H54 (cell line): ENCODE data around the gene INAVA.
"Not testable (repeated sequence)": the region's sequence is repeated elsewhere in the genome, so short reads cannot be mapped to it uniquely, and the experiment has no call there.

ENCODE experiments used
- DNase-seq: peaks from one replicate; pipeline ENCODE4 v3.0.0; 2011; ENCODE audit warnings: low spot score, mixed read lengths; ENCODE audit not compliant: insufficient read length
- FAIRE-seq: peaks from 3 replicates; lab custom pipeline; 2011; peaks lifted over from hg19 to GRCh38; lab: Jason Lieb, UNC
- POLR2A ChIP-seq: IDR thresholded peaks from 2 replicates; pipeline ENCODE4 v1.6.1; 2011; ENCODE audit warnings: low read depth, mild to moderate bottlenecking, low read length

INAVA gene

DNA sequence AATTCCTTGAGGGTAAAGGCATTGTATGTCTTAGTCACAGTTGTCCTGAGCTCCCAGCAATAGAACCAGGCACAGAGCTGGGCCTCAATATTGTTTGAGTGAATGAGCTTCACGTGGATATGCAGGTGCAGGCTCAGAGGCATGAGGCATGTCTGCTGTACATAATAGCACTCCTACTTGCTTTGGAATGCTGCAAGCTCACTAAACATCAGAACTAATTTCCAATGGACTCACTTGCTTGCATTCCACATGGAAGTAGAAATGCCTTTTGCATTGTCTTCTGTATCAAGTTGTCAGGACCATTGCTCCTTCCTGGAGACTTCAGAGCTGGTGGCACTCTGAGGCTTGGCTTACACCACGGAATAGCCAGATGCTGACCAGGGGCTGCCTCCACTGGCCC, 37.1 kb downstream of the INAVA start:
- no peak for DNase-seq
- no peak for FAIRE-seq
- no peak for TF ChIP-seq POLR2A

- DNase-seq (no peak), FAIRE-seq (no peak)
- TF ChIP-seq POLR2A, result no peak
These were observed 40.1 kb downstream of the INAVA start for GRCh38 chr1:200934676-200935245.

- DNase-seq, FAIRE-seq: not testable (repeated sequence)
These were observed 40.7 kb downstream of the INAVA start for GRCh38 chr1:200935286-200935962.

DNA sequence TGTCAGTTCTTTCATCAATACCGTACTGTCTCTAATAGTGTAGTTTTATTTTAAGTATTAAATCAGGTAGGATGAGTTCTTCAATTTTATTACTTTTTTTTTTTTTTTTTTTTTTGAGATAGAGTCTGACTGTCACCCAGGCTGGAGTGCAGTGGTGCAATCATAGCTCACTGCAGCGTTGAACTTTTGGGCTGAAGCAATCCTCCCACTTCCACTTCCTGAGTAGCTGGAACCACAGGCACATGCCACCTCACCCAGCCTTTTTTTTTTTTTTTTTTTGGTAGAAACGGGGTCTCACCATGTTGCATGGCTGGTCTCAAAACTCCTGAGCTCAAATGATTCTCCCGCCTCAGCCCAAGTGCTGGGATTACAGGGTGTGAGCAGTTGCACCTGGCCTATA, 44.3 kb downstream of the INAVA start:
- TF ChIP-seq POLR2A, result no peak
- no peak for DNase-seq
- no peak for FAIRE-seq

DNA sequence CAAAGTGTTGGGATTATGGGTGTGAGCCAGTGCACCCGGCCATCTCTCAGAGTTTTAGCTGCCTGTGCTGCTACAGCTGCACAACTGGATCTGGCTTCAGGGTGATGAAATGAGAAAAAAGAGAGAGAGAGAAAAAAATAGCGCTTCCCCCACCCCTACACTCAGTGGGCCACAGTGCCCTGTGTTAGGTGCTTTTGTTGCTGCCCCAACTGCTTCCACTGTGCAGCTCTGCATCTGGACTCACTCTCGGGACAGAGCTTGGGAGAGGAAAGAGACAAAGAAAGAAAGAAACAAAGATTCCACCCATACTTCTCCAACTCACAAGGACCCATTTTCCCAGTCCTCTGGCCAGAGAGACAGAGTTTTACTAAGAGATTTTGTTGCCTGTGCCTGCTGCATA, 50.4 kb downstream of the INAVA start:
- no peak for TF ChIP-seq POLR2A

DNA sequence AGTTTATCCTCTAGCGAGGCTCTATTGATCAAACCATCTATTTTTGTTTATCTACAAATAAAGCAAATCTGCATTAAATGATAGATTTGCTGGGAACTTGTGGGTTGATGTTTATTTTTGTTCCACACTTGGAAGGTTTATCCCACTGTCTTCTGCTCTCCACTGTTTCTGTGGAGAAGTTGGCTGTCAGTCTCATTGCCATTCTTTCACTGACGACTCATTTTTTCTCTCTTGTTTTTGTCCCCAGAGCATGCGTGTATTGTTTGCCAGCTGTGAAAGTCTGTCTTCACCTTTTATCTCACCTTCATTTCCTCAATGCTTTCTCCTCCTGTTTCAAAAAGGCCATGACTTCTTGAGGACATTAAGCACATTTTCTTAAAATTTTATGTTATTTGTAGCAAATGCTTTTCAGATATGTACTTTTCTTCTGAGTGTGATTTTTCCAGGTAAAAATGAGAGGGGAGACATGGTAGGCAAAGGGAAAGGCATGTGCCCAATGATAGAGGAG, 52.4 kb downstream of the INAVA start:
- no peak for TF ChIP-seq POLR2A
- no peak for FAIRE-seq
- no peak for DNase-seq

More for the DNA sequence above, 50.4 kb downstream of the INAVA start:
- no peak for FAIRE-seq
- DNase-seq, result no peak

- TF ChIP-seq POLR2A, result no peak
- DNase-seq, result no peak
- no peak for FAIRE-seq
These were observed 54.9 kb downstream of the INAVA start for GRCh38 chr1:200949626-200950025.

DNA sequence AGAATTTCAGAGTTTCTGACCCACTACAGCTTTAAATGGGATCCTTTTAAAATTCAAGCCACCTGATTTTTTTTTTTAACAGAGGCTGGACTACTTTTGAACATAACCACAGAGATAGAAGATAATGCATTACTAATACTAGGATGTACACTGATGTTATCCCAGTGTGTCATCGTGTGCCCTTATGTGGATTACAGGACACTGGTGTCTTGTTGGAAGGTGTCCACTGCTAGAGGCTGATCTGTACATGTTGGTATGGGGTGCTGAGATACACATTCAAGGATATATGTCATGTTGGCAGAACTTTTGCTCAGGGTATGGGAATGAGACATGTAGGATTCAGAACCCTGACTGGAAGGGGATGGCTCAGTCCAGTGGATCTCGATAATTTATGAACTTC, 56.3 kb downstream of the INAVA start:
- no peak for TF ChIP-seq POLR2A
- FAIRE-seq (no peak), DNase-seq (no peak)

- TF ChIP-seq POLR2A, result no peak
- FAIRE-seq (no peak), DNase-seq (no peak)
These were observed 59.7 kb downstream of the INAVA start for GRCh38 chr1:200954434-200954833.

DNA sequence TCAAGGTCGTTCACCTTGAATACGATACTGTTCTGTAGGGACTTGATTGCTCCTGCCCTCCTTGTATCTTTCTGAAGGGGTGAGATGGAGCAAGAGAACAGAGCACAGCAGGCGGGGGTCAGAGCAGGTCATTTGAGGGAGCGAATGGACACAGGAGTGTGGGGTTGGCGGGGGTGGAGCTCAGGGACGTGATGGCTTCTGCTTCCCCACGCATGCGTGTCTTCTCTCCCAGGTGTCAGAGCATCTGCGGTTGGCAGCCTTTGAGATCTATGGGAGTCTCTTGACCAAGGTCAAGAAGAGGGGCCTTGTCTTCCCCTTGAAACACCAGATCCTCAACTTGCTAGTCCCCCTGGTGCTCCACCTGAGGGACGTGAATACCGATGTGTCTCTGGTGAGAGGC, 63.9 kb downstream of the INAVA start:
- DNase-seq (no peak), FAIRE-seq (no peak)
- no peak for TF ChIP-seq POLR2A

GRCh38 chr1:200959411-200959921, 64.8 kb downstream of the INAVA start:
- no peak for FAIRE-seq
- no peak for TF ChIP-seq POLR2A

GRCh38 chr1:200960236-200960947, 65.7 kb downstream of the INAVA start:
- TF ChIP-seq POLR2A, result no peak
- no peak for FAIRE-seq
- DNase-seq, result no peak

More at GRCh38 chr1:200959411-200959921, 64.8 kb downstream of the INAVA start:
- DNase-seq, result no peak

DNA sequence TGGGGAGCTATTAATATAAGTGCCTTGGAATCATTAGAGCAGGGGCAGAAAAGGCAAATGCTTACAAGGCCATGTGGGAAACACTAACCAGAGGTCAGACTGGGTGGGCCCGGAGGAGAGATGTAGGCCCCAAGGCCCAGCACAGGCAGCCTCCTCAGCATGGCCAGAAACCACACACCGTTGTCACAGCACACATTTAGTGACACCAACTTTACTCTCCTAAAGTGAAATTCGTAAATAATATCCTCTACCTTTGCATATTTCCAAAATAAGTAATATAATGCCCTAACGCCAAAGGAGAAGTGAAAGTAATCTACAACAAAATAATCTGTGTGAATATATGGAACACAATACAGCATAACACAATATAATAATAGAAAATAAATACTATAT, 66.2 kb downstream of the INAVA start:
- DNase-seq (no peak), FAIRE-seq (no peak)
- no peak for TF ChIP-seq POLR2A

- FAIRE-seq, DNase-seq: not testable (repeated sequence)
These were observed 67.5 kb downstream of the INAVA start for GRCh38 chr1:200962151-200962550.

- DNase-seq (no peak), FAIRE-seq (no peak)
- TF ChIP-seq POLR2A, result no peak
These were observed 67.9 kb downstream of the INAVA start for GRCh38 chr1:200962631-200963030.
